ENCODE results near the gene MEF2D. TPM values are rescaled to one million over a fixed set of nuclear protein-coding genes. Genes with fewer than 3 reads are reported as not detected.

Gene MEF2D
- total RNA-seq, 1 donor from 2014 or later: 20.7 TPM

DNA sequence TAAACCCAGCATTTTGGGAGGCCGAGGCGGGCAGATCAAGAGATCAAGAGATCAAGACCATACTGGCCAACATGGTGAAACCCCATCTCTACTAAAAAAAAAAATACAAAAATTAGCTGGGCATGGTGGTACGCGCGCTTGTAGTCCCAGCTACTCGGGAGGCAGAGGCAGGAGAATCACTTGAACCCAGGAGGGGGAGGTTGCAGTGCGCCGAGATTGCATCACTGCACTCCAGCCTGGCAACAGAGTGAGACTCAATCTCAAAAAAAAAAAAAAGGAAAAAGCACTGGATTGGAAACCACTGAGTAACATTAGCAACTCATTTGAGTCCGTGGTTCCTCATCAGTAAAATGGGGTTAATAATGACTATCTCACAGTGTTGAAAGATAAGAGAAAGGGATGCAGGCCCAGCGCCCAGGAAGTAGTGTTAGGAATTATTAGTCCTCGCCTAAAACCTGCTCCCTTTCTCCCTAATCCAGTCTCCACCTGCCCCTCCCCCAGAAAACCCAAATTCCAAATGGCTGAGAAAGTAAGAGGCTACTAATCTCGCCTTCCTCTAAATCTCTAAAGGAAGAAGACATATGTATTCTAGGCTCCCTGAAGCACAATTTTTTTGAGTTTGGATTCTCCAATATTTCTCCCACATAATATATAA, 82.0 kb downstream of the MEF2D start:
- DNase-seq (ENCODE audit: extremely low spot score, unreplicated experiment): no peak
- peaks cover 5% of the 10 kb centered on the region for H3K9me3 Mint-ChIP-seq
- peaks cover 4% of the 10 kb centered on the region for H3K4me1 Mint-ChIP-seq (ENCODE audit: unreplicated experiment)
- TF ChIP-seq, protein P1, sequence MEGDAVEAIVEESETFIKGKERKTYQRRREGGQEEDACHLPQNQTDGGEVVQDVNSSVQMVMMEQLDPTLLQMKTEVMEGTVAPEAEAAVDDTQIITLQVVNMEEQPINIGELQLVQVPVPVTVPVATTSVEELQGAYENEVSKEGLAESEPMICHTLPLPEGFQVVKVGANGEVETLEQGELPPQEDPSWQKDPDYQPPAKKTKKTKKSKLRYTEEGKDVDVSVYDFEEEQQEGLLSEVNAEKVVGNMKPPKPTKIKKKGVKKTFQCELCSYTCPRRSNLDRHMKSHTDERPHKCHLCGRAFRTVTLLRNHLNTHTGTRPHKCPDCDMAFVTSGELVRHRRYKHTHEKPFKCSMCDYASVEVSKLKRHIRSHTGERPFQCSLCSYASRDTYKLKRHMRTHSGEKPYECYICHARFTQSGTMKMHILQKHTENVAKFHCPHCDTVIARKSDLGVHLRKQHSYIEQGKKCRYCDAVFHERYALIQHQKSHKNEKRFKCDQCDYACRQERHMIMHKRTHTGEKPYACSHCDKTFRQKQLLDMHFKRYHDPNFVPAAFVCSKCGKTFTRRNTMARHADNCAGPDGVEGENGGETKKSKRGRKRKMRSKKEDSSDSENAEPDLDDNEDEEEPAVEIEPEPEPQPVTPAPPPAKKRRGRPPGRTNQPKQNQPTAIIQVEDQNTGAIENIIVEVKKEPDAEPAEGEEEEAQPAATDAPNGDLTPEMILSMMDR (conservative IDR thresholded peaks at IDR 0.05): no peak
- peaks cover 97% of the 10 kb centered on the region for H3K27me3 Mint-ChIP-seq
- H3K36me3 Mint-ChIP-seq: no peaks in the 10 kb centered on the region
- H3K27ac Mint-ChIP-seq: no peak overlapping the region
- no peak overlapping the region for H3K4me3 Mint-ChIP-seq

DNA sequence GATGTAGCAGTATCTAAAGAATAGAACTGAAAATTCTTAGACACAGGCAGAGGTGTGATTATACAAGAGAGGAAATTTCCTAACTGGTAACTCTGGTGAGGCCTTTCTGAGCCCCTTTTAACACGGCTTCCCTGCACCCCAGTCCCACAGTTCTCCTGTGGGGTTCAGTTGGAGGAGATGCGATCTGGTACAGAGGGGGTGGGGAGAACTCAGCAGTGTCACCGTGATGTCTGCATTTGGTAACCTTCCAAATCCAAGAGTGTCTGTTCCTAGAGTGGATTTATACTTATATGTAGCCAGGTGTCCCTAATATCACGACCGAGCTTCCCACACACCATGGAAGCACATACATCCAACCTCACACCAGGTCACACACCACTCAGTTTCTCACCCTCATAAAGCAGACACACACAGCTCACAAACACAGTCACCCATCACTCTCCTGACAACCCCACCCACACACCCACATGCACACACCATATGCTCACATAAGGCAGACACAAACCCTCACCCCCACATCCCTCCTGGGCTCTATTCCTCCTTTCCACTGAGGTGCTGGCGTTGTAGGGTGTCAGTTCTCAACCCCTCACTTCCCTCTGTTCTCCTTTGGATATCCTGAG, 83.1 kb downstream of the MEF2D start:
- no peak for DNase-seq (ENCODE audit: extremely low spot score, unreplicated experiment)
- Mint-ChIP-seq H3K4me1 (ENCODE audit: unreplicated experiment) (peaks cover 4% of the 10 kb centered on the region), H3K9me3 (peaks cover 5% of the 10 kb centered on the region), H3K4me3 (no peak overlapping the region), H3K27me3 (peaks cover 93% of the 10 kb centered on the region), H3K27ac (no peak overlapping the region), H3K36me3 (no peaks in the 10 kb centered on the region)
- TF ChIP-seq, protein P1 (conservative IDR thresholded peaks at IDR 0.05): no peak

DNA sequence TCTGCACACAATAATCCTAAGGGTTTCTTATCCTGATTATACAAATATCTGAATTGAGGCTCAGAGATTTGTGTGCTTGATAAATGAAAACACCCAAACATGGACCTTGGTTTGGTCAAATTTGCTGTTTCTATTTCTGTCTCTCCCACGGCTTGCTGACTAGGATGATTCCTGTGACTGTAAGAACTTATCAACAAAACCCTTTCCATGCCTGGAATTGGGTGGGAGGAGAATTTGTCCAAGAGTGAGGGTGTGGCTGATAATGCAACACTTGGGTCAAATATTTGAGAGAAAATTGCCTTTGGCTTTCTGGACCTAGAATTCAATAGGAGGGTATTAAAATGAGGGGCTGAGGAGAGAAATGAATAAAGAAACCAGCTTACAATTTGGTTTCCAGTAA, 83.6 kb downstream of the MEF2D start:
- H3K27me3 Mint-ChIP-seq: peaks cover 93% of the 10 kb centered on the region
- peaks cover 3% of the 10 kb centered on the region for H3K4me1 Mint-ChIP-seq (ENCODE audit: unreplicated experiment)
- peaks cover 5% of the 10 kb centered on the region for H3K9me3 Mint-ChIP-seq
- TF ChIP-seq, protein P1 (conservative IDR thresholded peaks at IDR 0.05): no peak
- H3K4me3 Mint-ChIP-seq: no peak overlapping the region
- DNase-seq (ENCODE audit: extremely low spot score, unreplicated experiment): no peak
- no peaks in the 10 kb centered on the region for H3K36me3 Mint-ChIP-seq
- no peak overlapping the region for H3K27ac Mint-ChIP-seq

DNA sequence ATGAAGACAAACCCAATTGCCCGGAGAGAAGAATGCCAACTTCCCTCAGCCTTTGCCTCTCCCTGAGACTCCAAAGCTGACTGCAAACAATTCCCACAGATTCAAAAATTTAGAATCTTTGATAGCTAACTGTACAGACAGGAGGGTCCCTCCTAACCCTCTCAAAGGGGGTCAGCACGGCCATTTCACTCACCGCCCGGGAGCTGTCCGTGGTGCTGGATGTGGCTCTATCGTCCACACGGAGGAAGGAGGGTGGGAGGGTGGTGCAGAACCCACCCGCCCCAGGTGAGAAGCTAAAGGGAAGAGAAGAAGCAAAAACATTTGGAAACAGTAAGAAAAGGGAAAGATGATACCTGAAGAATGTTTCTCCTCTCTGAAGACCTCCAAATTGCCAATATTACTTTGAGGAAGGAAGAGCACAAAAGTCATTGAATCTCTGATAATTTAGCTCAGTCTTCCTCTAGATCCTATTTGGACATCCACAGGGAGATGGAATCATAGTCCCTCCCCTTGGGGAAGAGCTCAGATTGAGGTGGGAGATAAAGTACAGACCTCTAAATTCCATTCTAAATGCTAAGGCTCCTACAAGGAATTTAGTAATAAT, 86.0 kb downstream of the MEF2D start:
- TF ChIP-seq, protein P1 (conservative IDR thresholded peaks at IDR 0.05): no peak
- Mint-ChIP-seq H3K27ac (no peak overlapping the region), H3K36me3 (no peaks in the 10 kb centered on the region), H3K9me3 (peaks cover 5% of the 10 kb centered on the region), H3K27me3 (peaks cover 89% of the 10 kb centered on the region), H3K4me1 (ENCODE audit: unreplicated experiment) (no peaks in the 10 kb centered on the region), H3K4me3 (no peak overlapping the region)
- DNase-seq (ENCODE audit: extremely low spot score, unreplicated experiment): no peak

Small RNAs within 50 kb of the gene (microRNA-seq; reads per million reads assigned to microRNA genes)
- gene MIR9-1: not detected

Other genes with a start within 250 kb of the MEF2D start
- 91.0 and 91.3 TPM in 2 replicates for gene SMG5, start 217.9 kb downstream of the MEF2D start, total RNA-seq (ENCODE audit: low replicate concordance)
- 18.1 and 43.8 TPM in 2 replicates for gene TMEM79, start 216.4 kb downstream of the MEF2D start, total RNA-seq (ENCODE audit: low replicate concordance)
- 67.6 and 104 TPM in 2 replicates for gene GLMP, start 205.1 kb downstream of the MEF2D start, total RNA-seq (ENCODE audit: low replicate concordance)
- 0.48 TPM in 1 of 2 replicates, not detected in the other for gene VHLL, start 201.5 kb downstream of the MEF2D start, total RNA-seq (ENCODE audit: low replicate concordance)
- gene CCT3, start 162.5 kb downstream of the MEF2D start, total RNA-seq (ENCODE audit: low replicate concordance): 209 and 301 TPM in 2 replicates
- 0.63 TPM in 1 of 2 replicates, not detected in the other for gene TSACC, start 162.2 kb downstream of the MEF2D start, total RNA-seq (ENCODE audit: low replicate concordance)
- 0.17 and 0.88 TPM in 2 replicates for gene RHBG, start 131.6 kb downstream of the MEF2D start, total RNA-seq (ENCODE audit: low replicate concordance)
- 17.6 and 35.3 TPM in 2 replicates for gene IQGAP3, start 71.8 kb upstream of the MEF2D start, total RNA-seq (ENCODE audit: low replicate concordance)
- not detected in 2 replicates for gene TTC24, start 78.9 kb upstream of the MEF2D start, total RNA-seq (ENCODE audit: low replicate concordance)
- 86.3 and 98.4 TPM in 2 replicates for gene NAXE, start 91.0 kb upstream of the MEF2D start, total RNA-seq (ENCODE audit: low replicate concordance)
- 22.4 and 30.7 TPM in 2 replicates for gene GPATCH4, start 100.7 kb upstream of the MEF2D start, total RNA-seq (ENCODE audit: low replicate concordance)
- gene HAPLN2, start 118.6 kb upstream of the MEF2D start, total RNA-seq (ENCODE audit: low replicate concordance): not detected in 2 replicates
- 12.6 TPM in 1 of 2 replicates, not detected in the other for gene BCAN, start 141.3 kb upstream of the MEF2D start, total RNA-seq (ENCODE audit: low replicate concordance)
- 8.1 and 125 TPM in 2 replicates for gene NES, start 176.6 kb upstream of the MEF2D start, total RNA-seq (ENCODE audit: low replicate concordance)
- gene CRABP2, start 204.8 kb upstream of the MEF2D start, total RNA-seq (ENCODE audit: low replicate concordance): 83.7 and 370 TPM in 2 replicates
- 35.2 and 39.7 TPM in 2 replicates for gene METTL25B, start 227.7 kb upstream of the MEF2D start, total RNA-seq (ENCODE audit: low replicate concordance)
- 35.3 and 42.0 TPM in 2 replicates for gene ISG20L2, start 228.0 kb upstream of the MEF2D start, total RNA-seq (ENCODE audit: low replicate concordance)
- 47.4 and 58.6 TPM in 2 replicates for gene MRPL24, start 240.3 kb upstream of the MEF2D start, total RNA-seq (ENCODE audit: low replicate concordance)